ENCODE results near the gene RS1. TPM values are rescaled to one million over a fixed set of nuclear protein-coding genes. Genes with fewer than 3 reads are reported as not detected.

The RS1 gene
- total RNA-seq, 3 donors from 2014 or later, result not detected

DNA sequence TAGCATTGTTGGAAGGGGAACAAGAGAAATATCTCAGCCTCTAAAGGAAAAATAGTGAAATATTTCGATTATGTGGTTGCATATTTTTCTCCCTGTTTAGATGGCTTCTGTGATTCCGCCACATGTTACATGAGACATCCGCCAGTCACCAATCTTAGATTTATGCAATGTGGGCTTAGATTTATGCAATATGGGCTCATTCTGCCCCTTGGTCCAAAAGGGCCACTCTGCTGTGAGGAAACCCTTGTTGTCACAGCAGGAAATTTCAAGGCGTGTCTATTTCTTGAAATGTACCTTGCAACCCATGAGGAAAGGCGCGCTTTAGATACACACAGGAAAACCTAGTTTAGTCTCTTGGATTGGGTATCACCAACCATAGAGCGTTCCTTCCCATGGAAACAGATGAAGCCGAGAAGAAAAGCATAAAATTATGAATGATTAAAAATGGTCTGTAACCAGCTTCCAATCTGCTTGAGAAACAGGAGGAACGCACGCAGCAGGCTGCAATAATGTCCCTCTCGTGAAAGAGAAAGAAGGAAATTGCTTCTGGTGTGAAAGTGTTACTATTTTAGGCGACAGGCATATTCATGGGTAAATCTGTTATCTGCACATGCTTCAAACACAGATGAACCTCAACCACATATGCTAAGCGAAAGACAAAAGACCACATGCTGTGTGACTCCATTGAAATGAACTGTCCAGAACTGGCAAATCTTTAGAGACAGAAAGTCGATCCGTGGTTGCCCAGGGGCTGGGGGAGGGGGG is 3.7 kb downstream of the RS1 start:
- H3K36me3 ChIP-seq, result no peaks in the 10 kb centered on the region
- DNase-seq (ENCODE audit: low spot score in 2 of 2), result no peak
- intact Hi-C loops (cut with DNase I; ENCODE audit: low total_unique reads), result loop anchor here (5.0 kb wide), 1 partner anchor 1531 kb away; no protein-coding TSS in a partner anchor

DNA sequence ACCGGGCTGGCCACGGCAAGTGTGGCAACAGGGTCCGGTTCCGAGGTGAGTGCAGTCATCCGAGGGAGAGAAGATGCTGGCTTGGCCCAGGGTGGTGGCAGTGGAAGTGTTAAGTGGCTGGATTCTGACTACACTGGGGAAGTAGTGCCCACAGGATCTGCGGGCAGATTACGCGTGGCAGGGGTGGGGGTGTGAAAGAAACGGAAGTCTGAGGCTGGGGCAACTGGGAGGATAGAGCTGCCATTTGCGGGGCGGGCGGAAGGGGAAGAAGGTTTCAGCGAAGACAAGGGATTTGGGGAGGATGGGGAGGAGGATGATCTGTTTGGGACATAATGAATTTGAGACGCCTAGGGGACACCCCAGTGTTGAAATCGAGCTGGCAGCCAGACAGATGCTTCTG is 5.3 kb downstream of the RS1 start:
- no peak for DNase-seq (ENCODE audit: low spot score in 2 of 2)
- Histone ChIP-seq H3K27ac (no peak overlapping the region), H3K9me3 (no peaks in the 10 kb centered on the region), H3K36me3 (no peaks in the 10 kb centered on the region), H3K4me3 (no peak overlapping the region), H3K4me1 (no peaks in the 10 kb centered on the region), H3K27me3 (peaks cover 0 to 3% of the 10 kb centered on the region in 2 donors)
- intact Hi-C loops (cut with DNase I; ENCODE audit: low total_unique reads), result loop anchor here (5.0 kb wide), 1 partner anchor 1529 kb away; no protein-coding TSS in a partner anchor
- TF ChIP-seq POLR2A (IDR thresholded peaks at IDR 0.05) (no peak), POLR2AphosphoS5 (IDR thresholded peaks at IDR 0.05) (no peak)
- TF ChIP-seq, protein P1, sequence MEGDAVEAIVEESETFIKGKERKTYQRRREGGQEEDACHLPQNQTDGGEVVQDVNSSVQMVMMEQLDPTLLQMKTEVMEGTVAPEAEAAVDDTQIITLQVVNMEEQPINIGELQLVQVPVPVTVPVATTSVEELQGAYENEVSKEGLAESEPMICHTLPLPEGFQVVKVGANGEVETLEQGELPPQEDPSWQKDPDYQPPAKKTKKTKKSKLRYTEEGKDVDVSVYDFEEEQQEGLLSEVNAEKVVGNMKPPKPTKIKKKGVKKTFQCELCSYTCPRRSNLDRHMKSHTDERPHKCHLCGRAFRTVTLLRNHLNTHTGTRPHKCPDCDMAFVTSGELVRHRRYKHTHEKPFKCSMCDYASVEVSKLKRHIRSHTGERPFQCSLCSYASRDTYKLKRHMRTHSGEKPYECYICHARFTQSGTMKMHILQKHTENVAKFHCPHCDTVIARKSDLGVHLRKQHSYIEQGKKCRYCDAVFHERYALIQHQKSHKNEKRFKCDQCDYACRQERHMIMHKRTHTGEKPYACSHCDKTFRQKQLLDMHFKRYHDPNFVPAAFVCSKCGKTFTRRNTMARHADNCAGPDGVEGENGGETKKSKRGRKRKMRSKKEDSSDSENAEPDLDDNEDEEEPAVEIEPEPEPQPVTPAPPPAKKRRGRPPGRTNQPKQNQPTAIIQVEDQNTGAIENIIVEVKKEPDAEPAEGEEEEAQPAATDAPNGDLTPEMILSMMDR (IDR thresholded peaks at IDR 0.05), result no peak

More for the DNA sequence above, 3.7 kb downstream of the RS1 start:
- no peak overlapping the region for H3K4me3 ChIP-seq
- H3K27me3 ChIP-seq, result peaks cover 0 to 3% of the 10 kb centered on the region in 2 donors
- TF ChIP-seq POLR2A (IDR thresholded peaks at IDR 0.05) (no peak), POLR2AphosphoS5 (IDR thresholded peaks at IDR 0.05) (no peak)
- TF ChIP-seq, protein P1 (IDR thresholded peaks at IDR 0.05), result no peak
- no peaks in the 10 kb centered on the region for H3K9me3 ChIP-seq
- H3K4me1 ChIP-seq, result no peaks in the 10 kb centered on the region
- no peak overlapping the region for H3K27ac ChIP-seq

DNA sequence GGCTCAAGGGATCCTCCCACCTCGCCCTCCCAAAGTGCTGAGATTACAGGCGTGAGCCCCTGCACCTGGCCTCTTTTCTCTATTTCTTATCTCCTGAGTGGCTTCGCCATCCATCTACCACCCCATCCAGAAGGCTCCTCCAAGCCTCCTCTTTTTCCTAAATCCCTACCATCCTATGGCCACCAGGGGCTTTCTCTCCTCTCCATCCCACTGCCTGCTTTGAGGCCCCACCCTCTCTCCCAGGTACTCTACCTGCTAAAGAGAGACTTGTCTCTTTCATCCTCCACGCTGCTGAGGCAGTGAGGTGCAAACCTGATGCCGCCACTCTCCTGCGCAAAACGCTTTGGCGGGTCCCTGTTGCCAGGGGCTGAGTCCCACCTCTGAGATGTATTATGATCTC is 7.0 kb downstream of the RS1 start:
- Histone ChIP-seq H3K27ac (no peak overlapping the region), H3K4me3 (no peak overlapping the region), H3K27me3 (peaks cover 0 to 3% of the 10 kb centered on the region in 2 donors), H3K4me1 (no peaks in the 10 kb centered on the region), H3K9me3 (no peaks in the 10 kb centered on the region), H3K36me3 (no peaks in the 10 kb centered on the region)
- TF ChIP-seq POLR2AphosphoS5 (IDR thresholded peaks at IDR 0.05) (no peak), POLR2A (IDR thresholded peaks at IDR 0.05) (no peak)
- TF ChIP-seq, protein P1 (IDR thresholded peaks at IDR 0.05), result no peak
- intact Hi-C loops (cut with DNase I; ENCODE audit: low total_unique reads), result loop anchor here (5.0 kb wide), 1 partner anchor 1528 kb away; no protein-coding TSS in a partner anchor
- DNase-seq (ENCODE audit: low spot score in 2 of 2), result no peak

DNA sequence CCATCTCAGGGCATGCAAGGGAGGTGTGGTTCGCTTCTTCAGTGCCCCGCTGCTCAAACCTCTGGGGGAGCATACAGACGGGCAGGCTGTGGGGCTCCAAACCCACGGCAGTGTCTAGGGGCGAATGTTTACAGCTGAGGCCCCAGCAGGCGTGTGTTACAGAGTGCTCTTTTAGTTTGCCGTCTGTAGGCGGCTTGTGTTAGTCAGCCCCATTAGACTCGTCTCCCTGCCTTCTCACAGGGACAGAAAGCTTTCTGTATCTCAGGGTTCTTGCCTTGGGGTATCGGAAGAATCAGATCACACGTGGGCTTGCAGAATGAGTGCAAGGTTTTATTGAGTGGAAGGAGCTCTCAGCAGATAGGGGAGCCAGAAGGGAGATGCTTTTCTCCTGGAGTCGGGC is 10.6 kb downstream of the RS1 start:
- Histone ChIP-seq H3K27me3 (peaks cover 0 to 3% of the 10 kb centered on the region in 2 donors), H3K4me1 (no peaks in the 10 kb centered on the region), H3K27ac (no peak overlapping the region), H3K4me3 (no peak overlapping the region), H3K9me3 (no peaks in the 10 kb centered on the region), H3K36me3 (no peaks in the 10 kb centered on the region)
- TF ChIP-seq POLR2AphosphoS5 (IDR thresholded peaks at IDR 0.05) (no peak), POLR2A (IDR thresholded peaks at IDR 0.05) (no peak)
- TF ChIP-seq, protein P1 (IDR thresholded peaks at IDR 0.05), result no peak
- DNase-seq (ENCODE audit: low spot score in 2 of 2), result no peak
- intact Hi-C loops (cut with DNase I; ENCODE audit: low total_unique reads), result no loop called here
